Effector CD4-positive, alpha-beta T cell (primary cell): ENCODE measurements around the gene KDM4C.
"Not testable (repeated sequence)": the region's sequence is repeated elsewhere in the genome, so short reads cannot be mapped to it uniquely, and the experiment has no call there.

Source experiments
- DNase-seq: peaks from one replicate; pipeline ENCODE4 v3.0.0-alpha.2; 2020

Gene KDM4C

GRCh38 chr9:6764523-6764922, 6.8 kb downstream of the KDM4C start:
- no peak for DNase-seq

GRCh38 chr9:6764950-6765349, 7.2 kb downstream of the KDM4C start:
- DNase-seq: no peak

GRCh38 chr9:6765396-6765795, 7.6 kb downstream of the KDM4C start:
- DNase-seq: no peak

GRCh38 chr9:6766606-6767005, 8.8 kb downstream of the KDM4C start:
- no peak for DNase-seq

- not testable (repeated sequence) for DNase-seq
These were observed 10.8 kb downstream of the KDM4C start for GRCh38 chr9:6768587-6768986.

GRCh38 chr9:6771722-6772121, 13.9 kb downstream of the KDM4C start:
- DNase-seq: no peak

GRCh38 chr9:6777213-6777902, 19.6 kb downstream of the KDM4C start:
- DNase-seq: no peak

GRCh38 chr9:6779417-6780241, 21.9 kb downstream of the KDM4C start:
- no peak for DNase-seq

GRCh38 chr9:6780690-6781089, 22.9 kb downstream of the KDM4C start:
- no peak for DNase-seq

- DNase-seq: no peak
These were observed 23.7 kb downstream of the KDM4C start for GRCh38 chr9:6781476-6781875.

- DNase-seq: no peak
These were observed 24.6 kb downstream of the KDM4C start for GRCh38 chr9:6782345-6782744.

GRCh38 chr9:6782981-6783380, 25.2 kb downstream of the KDM4C start:
- DNase-seq: no peak

- no peak for DNase-seq
These were observed 26.0 kb downstream of the KDM4C start for GRCh38 chr9:6783753-6784152.

- no peak for DNase-seq
These were observed 27.9 kb downstream of the KDM4C start for GRCh38 chr9:6785682-6786081.

- no peak for DNase-seq
These were observed 30.0 kb downstream of the KDM4C start for GRCh38 chr9:6787793-6788161.

GRCh38 chr9:6788162-6789016, 30.6 kb downstream of the KDM4C start:
- no peak for DNase-seq

GRCh38 chr9:6789017-6789338, 31.2 kb downstream of the KDM4C start:
- not testable (repeated sequence) for DNase-seq

GRCh38 chr9:6790866-6791265, 33.1 kb downstream of the KDM4C start:
- DNase-seq: no peak

GRCh38 chr9:6793203-6793602, 35.4 kb downstream of the KDM4C start:
- no peak for DNase-seq

GRCh38 chr9:6794936-6795335, 37.2 kb downstream of the KDM4C start:
- no peak for DNase-seq

- no peak for DNase-seq
These were observed 45.2 kb downstream of the KDM4C start for GRCh38 chr9:6802926-6803325.

- DNase-seq: no peak
These were observed 47.8 kb downstream of the KDM4C start for GRCh38 chr9:6805532-6805931.

GRCh38 chr9:6806318-6806717, 48.5 kb downstream of the KDM4C start:
- DNase-seq: not testable (repeated sequence)

GRCh38 chr9:6807669-6808068, 49.9 kb downstream of the KDM4C start:
- DNase-seq: not testable (repeated sequence)
